ENCODE measurements around the gene ETV1.

DNA sequence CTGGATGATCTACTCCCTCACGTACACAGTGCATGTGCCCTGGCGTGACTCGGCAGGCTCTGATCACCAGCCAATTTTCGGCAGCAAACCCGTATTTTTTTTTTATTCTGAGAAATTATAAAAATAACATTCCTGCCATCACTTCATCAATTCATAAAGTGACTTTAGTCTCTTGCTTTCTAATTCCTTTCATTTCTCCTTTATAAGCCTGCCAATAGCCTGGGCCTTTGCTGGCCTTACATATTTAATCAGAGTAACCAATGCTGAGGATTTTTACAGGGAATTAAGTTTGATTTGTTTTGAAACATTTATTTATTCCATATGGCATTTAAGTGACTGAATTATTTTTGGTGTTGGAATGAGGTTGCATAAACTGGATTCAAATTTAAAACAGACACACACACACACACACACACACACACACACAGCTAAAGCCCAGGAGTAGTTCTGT lies 140.8 kb downstream of the ETV1 start:
- TF ChIP-seq POLR2A (IDR thresholded peaks at IDR 0.05) (no peak), EP300 (IDR thresholded peaks at IDR 0.05) (no peak)
- TF ChIP-seq, protein P1, sequence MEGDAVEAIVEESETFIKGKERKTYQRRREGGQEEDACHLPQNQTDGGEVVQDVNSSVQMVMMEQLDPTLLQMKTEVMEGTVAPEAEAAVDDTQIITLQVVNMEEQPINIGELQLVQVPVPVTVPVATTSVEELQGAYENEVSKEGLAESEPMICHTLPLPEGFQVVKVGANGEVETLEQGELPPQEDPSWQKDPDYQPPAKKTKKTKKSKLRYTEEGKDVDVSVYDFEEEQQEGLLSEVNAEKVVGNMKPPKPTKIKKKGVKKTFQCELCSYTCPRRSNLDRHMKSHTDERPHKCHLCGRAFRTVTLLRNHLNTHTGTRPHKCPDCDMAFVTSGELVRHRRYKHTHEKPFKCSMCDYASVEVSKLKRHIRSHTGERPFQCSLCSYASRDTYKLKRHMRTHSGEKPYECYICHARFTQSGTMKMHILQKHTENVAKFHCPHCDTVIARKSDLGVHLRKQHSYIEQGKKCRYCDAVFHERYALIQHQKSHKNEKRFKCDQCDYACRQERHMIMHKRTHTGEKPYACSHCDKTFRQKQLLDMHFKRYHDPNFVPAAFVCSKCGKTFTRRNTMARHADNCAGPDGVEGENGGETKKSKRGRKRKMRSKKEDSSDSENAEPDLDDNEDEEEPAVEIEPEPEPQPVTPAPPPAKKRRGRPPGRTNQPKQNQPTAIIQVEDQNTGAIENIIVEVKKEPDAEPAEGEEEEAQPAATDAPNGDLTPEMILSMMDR (IDR thresholded peaks at IDR 0.05), result no peak
